GM04504 (cell line): ENCODE data around the gene HK3.
"Not testable (repeated sequence)": the region's sequence is repeated elsewhere in the genome, so short reads cannot be mapped to it uniquely, and the experiment has no call there.

Experiments
- DNase-seq: peaks from one replicate; pipeline ENCODE4 v3.0.0-alpha.2; 2012; ENCODE audit warnings: low read depth

HK3 gene

DNA sequence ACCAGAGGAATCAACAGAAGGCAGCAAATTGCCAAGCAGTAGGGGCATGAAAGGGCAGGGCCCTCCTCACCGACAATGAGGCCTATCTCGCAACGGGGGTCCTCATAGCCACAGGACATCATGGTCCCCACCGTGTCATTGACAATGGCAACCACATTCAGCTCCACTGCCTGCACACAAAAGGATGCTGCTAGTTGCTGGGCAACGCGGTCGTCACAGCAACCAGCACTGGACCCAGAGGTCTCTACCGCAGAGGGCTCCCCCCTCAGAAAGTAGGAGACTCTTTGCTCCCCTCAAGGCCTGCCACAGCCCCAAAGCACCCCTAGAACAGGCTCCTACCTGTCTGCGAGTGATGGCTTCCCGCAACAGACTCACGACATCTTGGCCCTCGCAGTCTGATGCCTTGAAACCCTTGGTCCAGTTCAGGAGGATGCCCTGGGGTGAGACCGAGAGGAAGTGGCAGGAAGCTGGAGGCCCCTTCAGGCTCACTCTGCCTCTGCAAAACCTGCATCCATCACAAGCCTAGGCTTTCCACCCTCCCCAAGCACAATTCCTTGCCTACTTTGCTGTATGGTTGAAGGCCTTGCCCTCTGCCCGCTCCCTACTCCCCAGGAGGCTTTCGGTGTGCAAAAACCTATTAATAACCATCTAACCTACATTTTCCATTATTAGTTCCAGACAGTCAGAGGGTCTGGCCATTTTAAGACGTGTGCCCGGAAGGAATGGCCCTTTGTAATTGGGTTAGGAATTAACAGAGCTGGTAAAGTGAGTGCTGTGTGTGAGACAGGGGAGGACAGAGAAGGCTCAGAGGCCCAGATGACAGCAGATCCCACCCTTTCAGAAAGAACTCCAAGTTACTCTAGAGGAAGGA is 15.2 kb downstream of the HK3 start:
- no peak for DNase-seq

DNA sequence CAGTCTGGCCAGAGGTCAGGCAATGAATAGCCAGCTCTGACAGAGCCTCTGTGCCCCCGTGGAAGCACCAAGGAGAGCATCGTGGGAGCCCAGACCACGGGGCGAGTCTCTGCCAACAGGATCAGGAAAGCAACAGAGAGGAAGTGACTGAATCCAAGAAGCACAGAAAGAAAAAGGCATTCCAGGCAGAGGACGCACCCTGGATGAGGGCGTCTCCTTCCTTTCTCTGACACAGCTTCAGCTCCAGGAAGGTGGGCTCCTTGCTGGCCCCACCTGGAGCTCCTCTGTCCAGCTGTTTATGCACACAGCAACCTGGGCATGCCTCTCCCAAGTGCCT is 16.6 kb downstream of the HK3 start:
- no peak for DNase-seq

GRCh38 chr5:176881816-176882566 is 17.2 kb downstream of the HK3 start:
- DNase-seq = no peak

GRCh38 chr5:176881021-176881749 is 18.0 kb downstream of the HK3 start:
- DNase-seq = no peak

DNA sequence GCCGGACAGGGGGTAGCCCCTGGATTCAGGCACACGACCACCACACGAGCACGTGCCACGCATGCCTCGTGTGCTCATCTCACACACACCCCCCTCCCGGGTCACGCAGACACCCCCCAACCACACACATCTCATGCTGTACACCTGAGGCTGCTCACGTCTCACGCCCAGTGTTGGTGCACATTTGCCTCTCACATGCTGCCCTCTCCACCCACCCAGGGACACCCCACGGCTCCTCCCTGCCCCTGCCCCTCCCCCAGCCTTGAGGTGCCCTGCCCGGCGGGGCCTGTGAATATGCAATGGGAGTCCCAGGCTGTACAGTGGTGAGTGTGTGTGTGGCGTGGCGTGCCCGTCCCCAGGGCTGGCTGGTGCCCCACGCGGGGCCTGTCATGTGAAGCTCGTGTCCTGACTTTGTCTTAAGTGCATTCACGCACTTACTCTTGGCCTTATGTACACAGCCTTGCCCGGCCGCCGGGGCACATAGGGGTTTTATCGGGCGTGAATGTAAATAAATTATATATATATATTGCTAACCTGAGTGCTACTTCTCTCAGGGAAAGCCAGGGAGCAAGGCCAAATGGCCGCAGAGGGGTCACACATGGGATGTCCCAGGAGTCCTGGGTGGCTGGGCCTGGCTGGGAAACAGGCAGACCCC is 18.7 kb downstream of the HK3 start:
- no peak for DNase-seq

GRCh38 chr5:176879663-176880361 is 19.3 kb downstream of the HK3 start:
- no peak for DNase-seq

- no peak for DNase-seq
These were observed 20.1 kb downstream of the HK3 start for GRCh38 chr5:176878906-176879662.

DNA sequence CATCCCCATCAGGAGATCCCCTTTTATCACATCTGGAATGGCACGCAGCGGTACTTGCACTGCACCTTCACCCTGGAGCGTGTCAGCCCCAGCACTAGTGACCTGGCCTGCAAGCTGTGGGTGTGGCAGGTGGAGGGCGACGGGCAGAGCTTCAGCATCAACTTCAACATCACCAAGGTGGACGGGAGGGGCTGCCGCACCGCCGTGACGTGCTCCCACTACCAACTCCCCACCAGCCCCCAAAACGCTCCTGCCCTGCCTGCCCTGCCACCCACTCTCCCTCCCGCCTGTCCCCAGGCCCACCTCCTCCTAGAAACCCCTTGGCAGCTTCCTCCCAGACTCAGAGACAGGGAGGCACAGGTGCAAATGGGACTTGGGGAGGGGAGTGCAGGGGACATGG is 20.7 kb downstream of the HK3 start:
- no peak for DNase-seq

DNA sequence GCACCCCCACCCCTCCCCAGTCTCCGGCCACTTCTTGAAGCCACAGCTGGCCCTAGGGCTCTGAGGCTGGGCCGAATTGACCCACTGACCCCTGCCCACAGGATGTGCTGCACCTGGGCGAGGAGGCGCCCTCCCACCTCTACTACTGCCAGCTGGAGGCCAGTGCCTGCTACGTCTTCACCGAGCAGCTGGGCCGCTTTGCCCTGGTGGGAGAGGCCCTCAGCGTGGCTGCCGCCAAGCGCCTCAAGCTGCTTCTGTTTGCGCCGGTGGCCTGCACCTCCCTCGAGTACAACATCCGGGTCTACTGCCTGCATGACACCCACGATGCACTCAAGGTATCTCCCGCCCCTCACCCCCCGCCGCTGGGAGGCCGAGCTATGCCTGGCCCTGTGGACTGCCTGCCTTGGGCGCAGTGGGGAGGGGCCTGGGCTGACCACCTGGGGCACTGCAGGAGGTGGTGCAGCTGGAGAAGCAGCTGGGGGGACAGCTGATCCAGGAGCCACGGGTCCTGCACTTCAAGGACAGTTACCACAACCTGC is 21.3 kb downstream of the HK3 start:
- no peak for DNase-seq

GRCh38 chr5:176876506-176877431 is 22.4 kb downstream of the HK3 start:
- no peak for DNase-seq

DNA sequence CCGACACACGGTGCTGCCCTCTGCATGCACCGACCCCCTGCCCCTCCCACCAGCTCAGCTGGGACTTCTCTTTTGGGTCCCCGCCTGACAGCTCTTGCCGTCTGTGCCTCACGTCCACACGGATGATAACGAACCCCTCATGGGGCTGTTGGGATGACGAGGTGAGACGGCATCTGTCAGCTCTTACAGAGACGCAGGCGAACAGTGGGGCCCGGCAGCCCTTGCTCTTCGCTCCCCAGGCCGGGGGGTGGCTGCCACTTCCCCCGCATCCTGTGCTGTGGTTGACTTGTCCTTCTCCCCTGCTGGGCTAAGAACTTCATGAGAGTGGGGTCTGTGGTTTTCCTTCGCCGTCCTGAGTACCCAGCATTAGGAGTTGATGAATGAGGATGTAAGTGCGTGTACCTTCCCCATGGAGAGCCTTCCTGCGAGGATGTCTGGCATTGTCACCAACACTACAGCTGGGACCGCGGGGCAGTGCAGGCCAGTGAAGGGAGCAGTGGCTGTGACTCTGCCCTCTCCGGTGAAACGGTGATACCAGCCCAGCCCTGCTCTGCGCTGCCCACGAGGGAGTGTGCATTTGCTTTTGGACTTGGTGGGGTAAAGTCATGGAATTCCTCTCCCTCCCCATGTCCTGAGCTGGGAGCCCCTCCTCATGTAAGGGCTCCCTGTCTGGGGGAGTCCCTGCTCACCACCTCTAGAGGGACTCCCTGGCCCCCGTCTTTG is 23.2 kb downstream of the HK3 start:
- no peak for DNase-seq

DNA sequence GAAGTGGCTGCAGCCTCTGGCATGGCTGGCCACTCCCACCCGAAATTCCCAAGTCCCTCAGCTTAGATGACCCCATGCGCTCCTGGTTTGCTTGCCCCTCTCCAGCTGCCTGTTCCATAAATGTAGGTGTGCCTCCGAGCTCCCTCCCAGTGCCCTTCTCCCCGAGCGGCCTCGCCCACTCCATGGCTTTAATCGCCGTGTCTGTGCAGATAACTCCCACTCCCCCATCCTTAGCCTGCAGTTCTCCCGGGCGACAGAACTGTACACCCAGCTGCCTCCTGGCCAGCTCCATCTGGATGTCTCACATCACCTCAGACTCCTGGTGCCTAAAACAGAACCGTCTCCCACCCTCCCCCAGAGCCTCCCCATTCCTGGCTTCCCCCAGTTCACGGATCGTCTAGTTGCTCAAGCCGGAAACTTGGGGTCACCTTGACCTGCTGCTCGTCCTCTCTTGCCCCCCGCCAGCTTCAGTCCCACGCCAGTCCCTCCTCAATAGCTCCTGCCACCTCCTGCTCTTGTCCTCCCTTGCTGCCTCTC is 24.1 kb downstream of the HK3 start:
- no peak for DNase-seq

- DNase-seq = no peak
These were observed 24.9 kb downstream of the HK3 start for GRCh38 chr5:176874198-176874780.

GRCh38 chr5:176873541-176874172 is 25.5 kb downstream of the HK3 start:
- DNase-seq = no peak

GRCh38 chr5:176873011-176873410 is 26.1 kb downstream of the HK3 start:
- DNase-seq = not testable (repeated sequence)

DNA sequence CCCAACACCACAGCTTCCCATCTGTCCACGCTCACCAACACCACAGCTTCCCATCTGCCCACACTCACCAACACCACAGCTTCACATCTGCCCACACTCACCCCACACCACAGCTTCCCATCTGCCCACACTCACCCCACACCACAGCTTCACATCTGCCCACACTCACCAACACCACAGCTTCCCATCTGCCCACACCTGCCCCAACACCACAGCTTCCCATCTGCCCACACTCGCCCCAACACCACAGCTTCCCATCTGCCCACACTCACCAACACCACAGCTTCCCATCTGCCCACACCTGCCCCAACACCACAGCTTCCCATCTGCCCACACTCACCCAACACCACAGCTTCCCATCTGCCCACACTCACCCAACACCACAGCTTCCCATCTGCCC is 26.6 kb downstream of the HK3 start:
- not testable (repeated sequence) for DNase-seq

DNA sequence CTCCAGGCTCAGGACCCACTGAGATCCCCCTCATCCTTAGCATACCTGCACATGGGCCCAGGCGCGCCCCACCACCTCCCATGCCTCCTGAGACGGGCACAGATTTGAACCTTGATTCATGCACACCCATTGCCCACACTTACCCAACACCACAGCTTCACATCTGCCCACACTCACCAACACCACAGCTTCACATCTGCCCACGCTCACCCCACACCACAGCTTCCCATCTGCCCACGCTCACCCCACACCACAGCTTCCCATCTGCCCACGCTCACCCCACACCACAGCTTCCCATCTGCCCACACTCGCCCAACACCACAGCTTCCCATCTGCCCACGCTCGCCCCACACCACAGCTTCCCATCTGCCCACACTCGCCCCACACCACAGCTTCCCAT is 28.5 kb downstream of the HK3 start:
- DNase-seq = not testable (repeated sequence)
